CD4-positive, alpha-beta T cell (primary cell): Measurements from ENCODE around the gene HAGH. TPM values are rescaled to one million over a fixed set of nuclear protein-coding genes. Genes with fewer than 3 reads are reported as not detected.
A peak's percentile ranks its signal among the peaks of the same experiment; 100 is the strongest.

Experiments
- ATAC-seq: fragments of 200-7000 bp; cut with Tn5 transposase; one replicate; pipeline ENCODE4 v1.10.0; 2022; ENCODE audit warnings: mild to moderate bottlenecking; ENCODE audit not compliant: poor library complexity
- CTCF ChIA-PET: fragments of 350-600 bp; sonication (Branson Sonifier 250); formaldehyde crosslinking; loops from one replicate; lab custom pipeline; 2021; ENCODE audit warnings: antibody characterized with exemption, inconsistent platforms; lab: Charles Lee
- POLR2A ChIA-PET: fragments of 350-600 bp; sonication (Branson Sonifier 250); formaldehyde crosslinking; loops from one replicate; lab custom pipeline; 2021; ENCODE audit warnings: antibody characterized with exemption, inconsistent platforms; lab: Charles Lee
- DNase-seq, 14 experiments: peaks; one replicate each; pipeline ENCODE4 v3.0.0-alpha.2; 2013 to 2020; ENCODE audit warnings: mixed read lengths in 2 of 14
- H3K27ac ChIP-seq, 2 donors: one replicate each; pipeline versions ENCODE4 v1.5.1 to v1.7.0; 2013; ENCODE audit warnings: low read length in 2 of 2, low read depth in 1 of 2, mild to moderate bottlenecking in 1 of 2
- H3K27me3 ChIP-seq, 2 experiments: 1 replicate in 1 of 2; 2 replicates in 1 of 2; pipeline versions ENCODE4 v1.6.1 to v1.7.0; 2013; ENCODE audit warnings: low read length in 2 of 2, control low read depth in 1 of 2, mild to moderate bottlenecking in 1 of 2, moderate library complexity in 1 of 2; ENCODE audit not compliant: insufficient read depth in 2 of 2, control insufficient read depth in 1 of 2
- H3K36me3 ChIP-seq: one replicate; pipeline ENCODE4 v1.6.1; 2013; ENCODE audit warnings: low read length, control low read depth; ENCODE audit not compliant: insufficient read depth
- H3K4me1 ChIP-seq: one replicate; pipeline ENCODE4 v1.6.1; 2013; ENCODE audit warnings: low read length, control low read depth; ENCODE audit not compliant: insufficient read depth
- H3K4me3 ChIP-seq: one replicate; pipeline ENCODE4 v1.5.1; 2013; ENCODE audit warnings: mild to moderate bottlenecking, low read length, moderate library complexity
- H3K9me3 ChIP-seq, 2 experiments: 1 replicate in 1 of 2; 2 replicates in 1 of 2; pipeline versions ENCODE4 v1.6.1 to v1.7.0; 2013; ENCODE audit warnings: low read length in 2 of 2, mild to moderate bottlenecking in 2 of 2, control low read depth in 1 of 2, moderate library complexity in 1 of 2; ENCODE audit not compliant: control insufficient read depth in 1 of 2, insufficient read depth in 1 of 2
- H3K27ac Mint-ChIP-seq: one replicate; pipeline ENCODE4 v1.8.0; 2020; ENCODE audit warnings: mixed read lengths
- H3K27me3 Mint-ChIP-seq: one replicate; pipeline ENCODE4 v1.8.0; 2021; ENCODE audit warnings: mixed read lengths
- H3K36me3 Mint-ChIP-seq: one replicate; pipeline ENCODE4 v1.8.0; 2021; ENCODE audit warnings: low read depth, mixed read lengths
- H3K4me1 Mint-ChIP-seq: one replicate; pipeline ENCODE4 v1.8.0; 2021; ENCODE audit warnings: low read depth, mixed read lengths
- H3K4me3 Mint-ChIP-seq: one replicate; pipeline ENCODE4 v1.8.0; 2020; ENCODE audit warnings: mild to moderate bottlenecking, mixed read lengths
- H3K9me3 Mint-ChIP-seq: one replicate; pipeline ENCODE4 v1.8.0; 2020; ENCODE audit warnings: mixed read lengths
- intact Hi-C, 2 experiments: fragments of 100-400 bp; cut with DNase I in 1 of 2; cut with micrococcal nuclease in 1 of 2; formaldehyde crosslinking; loops; one replicate each; pipeline versions ENCODE4 v1.15.1 to v1.9.0; 2023 to 2025; cut with DNase I, micrococcal nuclease
- total RNA-seq, 174 experiments: library from RNA in 2 of 174; stranded (reverse) in 2 of 174; gene quantifications; one replicate each; pipeline ENCODE4 v1.2.3 and lab custom pipeline; 2021 to 2026
- TF ChIP-seq, protein P1 (sequence below): fragments of 200-600 bp; IDR thresholded peaks from one replicate; pipeline ENCODE4 v1.8.0; 2022; ENCODE audit warnings: antibody characterized with exemption, mild to moderate bottlenecking

HAGH gene
- total RNA-seq, 2 experiments from 2014 or later: 20.9 to 22.7 TPM

- no peaks in the 10 kb centered on the region for H3K9me3 ChIP-seq
- H3K27ac Mint-ChIP-seq: peak overlapping the region; percentile 48
- H3K4me1 ChIP-seq: peaks cover 42% of the 10 kb centered on the region
- POLR2A ChIA-PET: interaction anchor here (2.4 kb wide), 1 partner anchor 137 kb away, joined by 17 read pairs; the partner anchor contains the start of gene RPS2
- no peak for ATAC-seq
- H3K36me3 Mint-ChIP-seq: no peaks in the 10 kb centered on the region
- H3K4me3 ChIP-seq: no peak overlapping the region
- CTCF ChIA-PET: no interaction called here
- H3K36me3 ChIP-seq: peaks cover 2% of the 10 kb centered on the region
- H3K27ac ChIP-seq: no peak overlapping the region
- peak overlapping the region; percentile 91 for H3K4me3 Mint-ChIP-seq
- H3K4me1 Mint-ChIP-seq: peaks cover 37% of the 10 kb centered on the region
- no peak for DNase-seq
- H3K9me3 Mint-ChIP-seq: no peaks in the 10 kb centered on the region
- no peaks in the 10 kb centered on the region for H3K27me3 Mint-ChIP-seq
- intact Hi-C loops: loop anchor here (5.0 kb wide), 2 partner anchors 57 to 122 kb away; partner anchors contain the start of genes EME2 (in 1 of the 2), MAPK8IP3 (in 1 of the 2), MRPS34 (in 1 of the 2) and NME3 (in 1 of the 2)
- no peaks in the 10 kb centered on the region for H3K27me3 ChIP-seq
- TF ChIP-seq, protein P1, sequence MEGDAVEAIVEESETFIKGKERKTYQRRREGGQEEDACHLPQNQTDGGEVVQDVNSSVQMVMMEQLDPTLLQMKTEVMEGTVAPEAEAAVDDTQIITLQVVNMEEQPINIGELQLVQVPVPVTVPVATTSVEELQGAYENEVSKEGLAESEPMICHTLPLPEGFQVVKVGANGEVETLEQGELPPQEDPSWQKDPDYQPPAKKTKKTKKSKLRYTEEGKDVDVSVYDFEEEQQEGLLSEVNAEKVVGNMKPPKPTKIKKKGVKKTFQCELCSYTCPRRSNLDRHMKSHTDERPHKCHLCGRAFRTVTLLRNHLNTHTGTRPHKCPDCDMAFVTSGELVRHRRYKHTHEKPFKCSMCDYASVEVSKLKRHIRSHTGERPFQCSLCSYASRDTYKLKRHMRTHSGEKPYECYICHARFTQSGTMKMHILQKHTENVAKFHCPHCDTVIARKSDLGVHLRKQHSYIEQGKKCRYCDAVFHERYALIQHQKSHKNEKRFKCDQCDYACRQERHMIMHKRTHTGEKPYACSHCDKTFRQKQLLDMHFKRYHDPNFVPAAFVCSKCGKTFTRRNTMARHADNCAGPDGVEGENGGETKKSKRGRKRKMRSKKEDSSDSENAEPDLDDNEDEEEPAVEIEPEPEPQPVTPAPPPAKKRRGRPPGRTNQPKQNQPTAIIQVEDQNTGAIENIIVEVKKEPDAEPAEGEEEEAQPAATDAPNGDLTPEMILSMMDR: no peak
These were observed 2.2 kb upstream of the HAGH start for GRCh38 chr16:1828645-1829410.

DNA sequence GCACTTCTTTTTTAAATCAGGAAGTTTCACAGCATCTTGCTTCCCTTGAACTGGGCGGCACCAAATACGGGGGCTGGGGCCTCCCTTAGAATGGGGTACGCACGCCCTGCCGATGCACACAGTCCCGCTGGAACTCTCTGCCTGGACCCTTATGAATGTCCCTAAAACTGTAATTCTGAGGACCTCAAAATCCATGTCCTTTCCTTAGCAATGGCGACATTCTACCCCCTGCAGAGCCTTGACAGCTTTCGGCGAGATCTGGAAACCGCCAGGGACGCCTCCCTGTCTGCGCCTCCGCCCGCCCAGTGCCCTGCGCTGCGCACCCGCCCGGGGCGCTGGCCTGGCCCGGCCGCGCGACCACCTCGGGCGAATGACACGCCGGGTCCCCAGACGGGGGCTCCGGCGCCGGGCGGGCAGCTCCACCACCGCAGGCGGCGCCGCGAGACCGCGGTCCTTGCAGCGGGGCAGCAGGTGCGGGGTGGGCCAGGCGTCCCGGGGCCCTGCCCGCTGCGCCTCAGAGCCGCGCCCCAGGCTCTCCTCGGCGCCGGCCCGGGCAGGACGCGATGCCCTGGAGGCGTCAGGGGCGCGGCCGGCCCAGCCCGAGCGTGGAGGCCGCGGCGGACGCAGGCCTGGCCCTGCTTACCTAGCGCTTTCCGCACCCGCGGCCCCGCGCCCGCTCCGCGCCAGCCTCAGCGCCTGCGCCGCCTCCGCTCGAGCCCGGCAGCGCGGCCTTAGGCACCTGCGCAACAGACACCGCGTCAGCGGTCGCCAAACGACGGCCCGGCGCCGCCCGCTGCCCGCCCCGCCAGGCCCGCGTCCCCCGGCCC lies 548 bp downstream of the HAGH start:
- ATAC-seq (peak; percentile 72), DNase-seq (peak; percentile 39 to 91 (median 61))
- H3K27ac Mint-ChIP-seq: peak overlapping the region; percentile 90
- H3K27me3 Mint-ChIP-seq: no peaks in the 10 kb centered on the region
- TF ChIP-seq, protein P1: no peak
- intact Hi-C loops: loop anchor here (2.0 to 5.0 kb wide), 6 partner anchors 29 to 119 kb away; partner anchors contain the start of genes EME2 (in 2 of the 2), MRPS34 (in 2 of the 2), MAPK8IP3 (in 1 of the 2) and NME3 (in 1 of the 2)
- ChIA-PET POLR2A (interaction anchor here (0.7 to 3.6 kb wide), 9 partner anchors 30 to 517 kb away, joined by 3 to 51 read pairs (median 11); partner anchors contain the start of genes EME2, MAPK8IP3, MRPS34 and NME3), CTCF (interaction anchor here (0.8 kb wide), 1 partner anchor 13 kb away, joined by 3 read pairs; no protein-coding TSS in a partner anchor)
- Histone ChIP-seq H3K4me3 (peak overlapping the region; percentile 67), H3K27ac (peak overlapping the region; percentile 38 to 49), H3K36me3 (peaks cover 19% of the 10 kb centered on the region), H3K9me3 (no peaks in the 10 kb centered on the region), H3K27me3 (no peaks in the 10 kb centered on the region), H3K4me1 (peaks cover 53% of the 10 kb centered on the region)
- no peaks in the 10 kb centered on the region for H3K36me3 Mint-ChIP-seq
- H3K4me3 Mint-ChIP-seq: peak overlapping the region; percentile 89
- H3K9me3 Mint-ChIP-seq: no peaks in the 10 kb centered on the region
- H3K4me1 Mint-ChIP-seq: peaks cover 37% of the 10 kb centered on the region

- Histone ChIP-seq H3K9me3 (no peaks in the 10 kb centered on the region), H3K4me3 (peak overlapping the region; percentile 67), H3K4me1 (peaks cover 53% of the 10 kb centered on the region), H3K27me3 (no peaks in the 10 kb centered on the region), H3K27ac (peak overlapping the region; percentile 38 to 49), H3K36me3 (peaks cover 25% of the 10 kb centered on the region)
- ChIA-PET POLR2A (interaction anchor here (0.7 to 3.6 kb wide), 5 partner anchors 34 to 330 kb away, joined by 3 to 51 read pairs (median 13); partner anchors contain the start of genes EME2, MAPK8IP3, MRPS34 and NME3), CTCF (no interaction called here)
- H3K36me3 Mint-ChIP-seq: no peaks in the 10 kb centered on the region
- DNase-seq: no peak
- H3K27ac Mint-ChIP-seq: peak overlapping the region; percentile 86
- no peak for ATAC-seq
- intact Hi-C loops: loop anchor here (5.0 kb wide), 2 partner anchors 53 to 118 kb away; partner anchors contain the start of genes EME2 (in 1 of the 2), MAPK8IP3 (in 1 of the 2), MRPS34 (in 1 of the 2) and NME3 (in 1 of the 2)
- H3K9me3 Mint-ChIP-seq: no peaks in the 10 kb centered on the region
- peaks cover 37% of the 10 kb centered on the region for H3K4me1 Mint-ChIP-seq
- TF ChIP-seq, protein P1: no peak
- peak overlapping the region; percentile 89 for H3K4me3 Mint-ChIP-seq
- H3K27me3 Mint-ChIP-seq: no peaks in the 10 kb centered on the region
These were observed 1.2 kb downstream of the HAGH start for GRCh38 chr16:1825381-1825863.
